GM21825 (cell line): ENCODE results near the gene PTTG2.

Experiments used
- ATAC-seq: cut with Tn5 transposase; IDR thresholded peaks from one replicate; pipeline ENCODE4 v1.9.1; 2021; ENCODE audit warnings: mild to moderate bottlenecking, moderate library complexity; ENCODE audit not compliant: unreplicated experiment

PTTG2 gene

DNA sequence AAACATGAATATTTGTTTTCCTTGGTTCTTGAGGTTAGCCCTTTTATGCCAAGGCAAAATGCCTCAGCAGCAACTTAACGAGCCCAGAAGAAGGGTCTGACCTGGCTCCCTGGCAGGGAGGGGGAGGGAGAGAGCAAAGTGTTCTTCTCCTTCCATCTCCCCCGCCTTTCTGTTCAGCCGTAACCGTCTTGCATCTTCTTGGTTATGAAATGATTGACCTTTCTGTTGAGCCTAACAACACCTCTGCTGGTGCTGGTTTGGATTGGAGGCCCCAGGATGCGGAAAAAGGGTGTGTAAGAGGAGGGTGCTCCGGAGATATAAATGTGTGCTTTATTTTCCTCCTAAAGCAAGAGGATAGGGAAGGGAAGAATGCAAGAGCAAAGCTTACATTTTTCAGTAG lies 44.7 kb downstream of the PTTG2 start:
- no peak for ATAC-seq

DNA sequence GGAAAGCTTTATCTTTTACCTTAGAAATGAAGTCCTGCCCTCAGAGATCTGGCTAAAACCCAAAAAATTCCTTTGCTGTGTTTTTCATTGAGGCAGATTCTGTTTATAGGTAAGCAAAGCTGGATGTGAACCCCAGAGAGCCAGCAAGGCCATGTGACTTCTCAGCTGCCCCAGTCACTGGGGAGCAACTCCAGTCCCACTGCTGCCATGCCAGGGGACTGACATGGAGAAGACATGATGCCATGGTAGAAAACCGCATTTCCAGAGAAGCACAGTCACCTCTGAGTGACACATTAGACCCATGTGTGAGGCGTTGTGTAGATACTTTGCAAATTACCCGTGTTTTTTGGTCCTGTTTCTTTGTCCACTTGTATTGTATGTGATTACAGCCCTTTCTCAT lies 45.4 kb downstream of the PTTG2 start:
- ATAC-seq: no peak

DNA sequence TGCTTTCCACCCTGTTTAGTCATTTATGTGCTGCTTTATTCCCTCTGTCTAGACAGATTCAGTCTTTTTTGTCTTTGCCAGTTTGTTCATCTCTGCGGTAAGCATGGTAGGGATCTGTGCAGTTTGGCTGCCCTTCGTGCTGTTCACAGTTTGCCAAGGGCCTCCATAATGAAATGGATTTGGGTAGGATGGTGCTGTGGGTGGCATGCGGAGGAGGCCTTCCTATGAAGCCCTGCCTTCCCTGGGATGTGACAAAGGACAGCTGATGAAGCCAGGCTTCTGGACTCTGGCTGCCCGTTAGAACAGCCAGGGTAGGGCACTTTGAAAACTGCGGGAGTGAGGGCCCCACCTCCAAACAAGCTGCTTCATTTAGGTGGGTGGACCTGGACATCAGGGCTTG lies 47.4 kb downstream of the PTTG2 start:
- no peak for ATAC-seq

DNA sequence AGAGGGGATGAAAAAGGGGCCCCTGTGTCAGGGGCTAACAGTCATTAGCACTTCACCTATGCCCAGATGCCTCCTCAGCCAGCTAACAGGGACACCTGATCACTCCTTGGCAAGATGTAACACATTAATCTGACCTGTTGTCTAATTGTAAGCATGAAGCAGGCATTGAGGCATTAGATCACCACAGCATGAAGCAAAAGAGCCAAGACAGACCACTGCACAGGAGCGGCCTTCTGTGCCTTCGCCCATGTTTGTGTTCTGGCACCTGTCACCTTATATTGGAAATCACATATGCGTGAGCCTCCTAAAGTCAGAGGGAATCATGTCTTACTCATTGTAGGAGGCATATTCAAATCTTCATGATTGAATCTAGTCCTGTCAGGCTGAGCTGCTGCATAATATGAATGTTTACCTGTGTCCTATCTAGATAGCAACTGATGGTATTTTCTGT lies 48.4 kb downstream of the PTTG2 start:
- no peak for ATAC-seq

DNA sequence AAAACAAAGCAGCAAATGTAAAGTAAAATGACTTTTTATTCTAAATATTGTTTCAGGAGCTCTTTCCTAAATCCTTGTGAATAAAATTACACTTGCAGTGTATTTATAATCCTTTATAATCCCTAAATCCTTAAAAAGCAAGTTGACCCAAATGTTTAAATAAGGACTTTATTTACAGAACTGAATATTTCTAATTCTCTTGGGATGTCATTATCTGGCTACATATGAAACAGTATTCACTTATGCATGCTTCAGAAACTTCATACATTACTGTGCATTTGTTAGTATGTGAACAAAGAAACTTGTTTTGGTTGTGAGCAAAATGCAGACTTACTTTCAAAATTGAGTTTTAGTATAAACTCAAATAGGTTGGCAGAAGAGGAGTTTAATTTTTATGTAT lies 49.2 kb downstream of the PTTG2 start:
- ATAC-seq: no peak

DNA sequence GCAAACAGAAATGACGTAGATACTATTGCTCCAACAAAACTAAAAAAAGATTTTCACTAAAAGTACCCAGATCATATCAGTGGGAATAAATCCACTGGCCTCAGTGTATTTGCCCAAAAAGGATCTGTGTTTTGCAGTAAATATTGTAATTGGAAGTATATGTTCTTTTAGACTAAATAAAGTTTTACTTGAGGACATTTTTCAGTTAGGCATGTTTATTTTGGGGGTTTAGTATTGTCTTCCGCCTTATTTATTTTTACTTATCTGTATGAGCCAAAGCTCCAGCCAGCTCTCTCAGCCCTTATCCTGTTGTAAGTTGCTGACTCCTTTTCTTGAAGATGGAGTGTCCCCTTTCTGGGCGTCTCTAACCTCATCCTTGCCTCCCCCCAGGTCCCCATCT lies 49.8 kb downstream of the PTTG2 start:
- no peak for ATAC-seq
